HEK293T (cell line): ENCODE data around the gene ISOC1.

Experiments used
- BHLHE40 ChIP-seq: fragments of 450-650 bp; IDR thresholded peaks from 2 replicates; pipeline ENCODE4 v1.6.1; 2016; ENCODE audit warnings: mild to moderate bottlenecking, moderate library complexity, borderline replicate concordance
- SP1 ChIP-seq: fragments of 450-650 bp; IDR thresholded peaks from 2 replicates; pipeline ENCODE4 v1.6.1; 2017
- ZNF384 ChIP-seq: fragments of 450-650 bp; IDR thresholded peaks from 2 replicates; pipeline ENCODE4 v1.6.1; 2016

- TF ChIP-seq SP1: no peak
- TF ChIP-seq BHLHE40: no peak
- TF ChIP-seq ZNF384: no peak
Observed at GRCh38 chr5:129099184-129099569, 4.6 kb downstream of the ISOC1 start.
